Stimulated activated naive CD4-positive, alpha-beta T cell treated with Interleukin-2 at 50 U/mL for 16 hours (primary cell): Measurements from ENCODE around the gene CALML4.
"Not testable (repeated sequence)": the region's sequence is repeated elsewhere in the genome, so short reads cannot be mapped to it uniquely, and the experiment has no call there.

ENCODE experiments used
- DNase-seq: peaks from one replicate; lab custom pipeline; 2025; lab: John Stamatoyannopoulos, UW

CALML4 gene

DNA sequence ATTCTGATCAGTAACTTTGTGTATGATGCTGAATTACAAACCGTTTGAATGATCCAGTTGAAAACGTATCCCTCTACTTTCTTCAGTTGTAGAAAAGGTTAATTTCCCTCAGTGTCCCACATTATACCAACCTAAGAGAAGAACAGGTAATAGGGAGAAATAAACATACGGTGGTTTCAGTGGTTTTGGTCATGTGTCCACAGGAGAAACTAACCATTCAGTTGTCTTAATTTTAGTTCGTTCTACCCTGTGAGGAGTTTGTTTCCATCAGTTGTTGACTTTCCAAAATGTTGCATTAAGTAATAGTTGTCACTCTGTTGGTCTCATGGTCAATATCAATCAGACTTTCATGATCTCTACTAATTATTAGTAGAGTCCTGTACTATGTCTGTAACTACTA lies 15.1 kb downstream of the CALML4 start:
- no peak for DNase-seq

DNA sequence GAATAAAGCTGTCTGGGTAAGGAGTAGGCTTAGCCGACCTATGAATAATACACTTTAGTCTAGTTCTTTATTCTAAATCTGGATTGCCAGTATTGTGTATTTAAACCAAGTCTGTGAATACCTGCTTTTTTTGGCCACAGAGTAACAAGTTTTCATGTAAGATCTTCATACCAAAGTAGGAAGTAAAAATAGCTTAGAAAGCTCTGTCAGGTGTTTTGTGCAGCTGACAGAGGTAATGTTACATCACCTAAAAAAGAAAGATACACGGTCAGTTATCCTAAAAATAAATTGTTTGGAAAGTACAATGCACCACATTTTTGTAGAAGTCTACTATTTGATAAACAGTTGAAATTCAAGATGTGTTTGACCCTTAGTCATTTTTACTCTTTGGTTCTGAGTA lies 16.5 kb downstream of the CALML4 start:
- DNase-seq: no peak

DNA sequence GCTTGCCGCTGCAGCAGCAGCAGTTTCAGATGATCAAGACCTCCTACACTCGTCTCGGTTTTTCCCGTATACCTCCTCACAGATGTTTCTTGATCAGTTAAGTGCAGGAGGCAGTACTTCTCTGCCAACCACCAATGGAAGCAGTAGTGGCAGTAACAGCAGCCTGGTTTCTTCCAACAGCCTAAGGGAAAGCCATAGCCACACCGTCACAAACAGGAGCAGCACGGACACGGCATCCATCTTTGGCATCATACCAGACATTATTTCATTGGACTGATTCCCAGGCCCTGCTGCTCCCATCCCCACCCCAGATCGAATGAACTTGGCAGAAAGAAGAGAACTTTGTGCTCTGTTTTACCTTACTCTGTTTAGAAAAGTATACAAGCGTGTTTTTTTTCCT lies 17.6 kb downstream of the CALML4 start:
- no peak for DNase-seq

DNA sequence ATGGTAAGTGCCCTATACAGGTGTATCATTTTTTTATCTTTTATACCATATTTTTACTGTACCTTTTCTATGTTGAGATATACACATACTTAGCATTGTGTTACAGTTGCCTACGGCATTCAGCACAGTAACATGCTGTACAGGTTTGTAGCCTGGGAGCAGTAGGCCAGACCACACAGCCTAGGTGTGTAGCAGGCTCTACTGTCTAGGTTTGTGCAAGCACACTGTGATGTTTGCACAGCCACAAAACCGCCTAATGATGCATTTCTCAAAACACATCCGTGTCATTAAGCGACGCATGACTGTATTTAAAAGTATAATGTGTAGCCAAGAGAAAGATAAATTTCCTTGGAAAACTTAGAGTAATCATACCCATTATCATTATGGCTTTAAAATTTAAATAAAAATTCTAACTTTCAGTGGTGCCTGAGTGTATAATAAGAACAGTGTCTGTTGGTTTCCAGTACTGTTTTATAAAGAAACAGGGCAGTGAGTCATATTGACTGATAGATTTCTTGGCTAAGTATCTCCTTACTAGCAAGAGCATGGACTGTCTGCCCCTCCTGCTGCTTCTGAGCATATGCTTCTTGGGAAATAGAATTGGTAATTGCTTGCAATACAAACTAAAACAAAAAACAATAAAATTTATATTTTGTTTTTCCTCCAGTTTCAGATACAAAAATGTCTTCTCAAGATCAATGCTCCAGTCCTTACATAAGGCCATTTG lies 18.3 kb downstream of the CALML4 start:
- DNase-seq: no peak

DNA sequence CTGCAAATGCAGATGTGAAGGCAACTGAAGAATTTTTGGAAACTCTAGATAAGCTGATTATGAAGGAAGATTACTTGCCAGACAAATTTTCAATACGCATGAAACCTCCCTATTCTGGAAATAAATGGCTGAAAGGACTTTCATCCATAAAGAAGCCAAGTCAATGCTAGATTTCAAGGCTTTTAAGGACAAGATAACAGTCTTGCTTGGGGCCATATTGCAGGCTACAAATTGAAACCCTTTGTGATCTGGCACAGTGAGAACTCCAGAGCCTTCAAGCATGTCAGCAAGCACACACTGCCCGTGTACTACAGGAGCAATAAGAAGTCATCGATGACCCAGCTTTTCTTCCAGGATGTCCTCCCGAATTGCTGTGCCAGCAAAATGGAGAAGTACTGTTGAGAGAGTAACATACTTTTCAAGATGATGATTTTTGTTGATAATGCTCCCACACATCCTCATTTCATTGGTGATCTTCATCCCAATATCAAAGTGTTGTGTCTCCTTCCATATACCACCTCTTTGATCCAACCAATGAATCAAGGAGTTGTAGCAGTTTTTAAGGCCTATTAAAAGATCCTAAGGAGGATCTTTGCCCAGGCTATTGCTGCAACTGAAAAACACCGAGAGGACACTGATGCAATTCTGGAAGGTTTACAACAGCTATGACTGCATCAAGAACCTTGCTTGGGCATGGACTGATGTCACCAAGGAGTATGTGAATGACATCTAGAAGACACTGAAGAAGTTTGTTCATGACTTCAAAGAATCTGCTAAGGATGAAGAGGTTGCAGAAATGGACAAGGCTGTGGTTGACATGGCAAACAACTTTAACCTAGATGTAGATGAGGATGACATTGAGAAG lies 20.3 kb downstream of the CALML4 start:
- no peak for DNase-seq

DNA sequence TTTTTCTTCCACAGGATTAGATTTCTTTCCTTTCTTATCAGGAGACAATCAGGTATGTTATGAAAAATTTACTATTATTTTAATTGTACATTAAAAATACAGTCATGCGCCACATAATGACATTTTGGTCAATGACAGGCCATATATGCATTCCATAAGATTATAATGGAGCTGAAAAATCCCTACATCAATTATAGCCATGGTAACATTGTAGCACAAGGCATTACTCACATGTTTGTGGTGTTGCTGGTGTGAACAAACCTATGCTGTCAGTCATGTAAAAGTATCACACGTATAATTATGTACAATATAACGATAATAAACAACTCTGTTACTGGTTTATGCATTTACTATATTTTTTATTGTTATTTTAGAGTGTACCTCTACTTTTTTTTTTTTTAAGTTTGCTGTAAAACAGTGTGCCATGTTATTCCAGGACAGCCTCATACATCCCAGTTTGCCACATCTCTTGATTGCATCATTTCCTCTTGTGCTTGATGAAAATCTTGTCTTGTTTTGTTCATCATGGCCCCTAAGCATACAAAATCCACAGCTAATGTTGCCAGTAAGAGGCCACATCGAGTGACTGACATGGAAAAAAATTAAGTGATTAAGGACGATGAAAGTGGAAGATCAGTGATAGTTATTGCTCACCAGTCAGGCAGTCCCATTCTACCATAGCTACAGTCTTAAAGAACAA lies 21.4 kb downstream of the CALML4 start:
- DNase-seq: no peak

DNA sequence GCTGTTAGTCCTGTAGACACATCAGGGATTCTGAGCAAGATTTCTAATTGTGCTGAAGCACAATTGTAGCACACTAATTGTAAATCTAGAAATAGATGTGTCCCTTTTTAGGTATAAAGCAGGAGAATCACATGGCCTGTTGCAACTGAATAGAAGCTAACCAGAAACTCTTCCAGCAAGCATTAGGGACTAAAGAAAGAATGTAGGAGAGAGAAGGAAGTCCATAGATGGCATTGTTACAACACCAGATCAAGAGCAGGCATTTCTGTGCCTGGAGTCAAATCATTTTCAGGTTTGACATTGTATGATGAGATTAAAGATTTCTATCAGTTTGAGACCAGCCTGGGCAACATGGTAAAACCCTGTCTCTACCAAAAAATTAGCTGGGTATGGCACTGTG lies 27.4 kb downstream of the CALML4 start:
- no peak for DNase-seq

DNA sequence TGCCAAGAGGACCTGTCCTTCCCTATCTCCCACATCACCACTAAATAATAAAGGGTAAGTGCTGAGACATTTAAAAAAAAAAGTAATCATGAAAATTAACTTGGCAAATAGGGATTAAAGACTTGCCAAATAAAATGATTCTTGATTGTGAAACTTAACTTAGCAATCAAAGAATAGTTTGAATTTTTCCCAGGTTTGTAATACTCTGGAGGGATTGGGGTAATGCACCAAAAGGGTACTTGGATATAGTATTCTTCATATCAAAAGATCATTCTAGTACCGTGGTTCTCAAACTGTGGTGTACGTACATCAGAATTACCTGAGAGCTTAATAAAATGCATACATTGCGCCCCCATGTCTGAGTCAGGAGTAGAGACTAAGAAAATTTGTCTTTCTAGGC lies 28.5 kb downstream of the CALML4 start:
- no peak for DNase-seq

DNA sequence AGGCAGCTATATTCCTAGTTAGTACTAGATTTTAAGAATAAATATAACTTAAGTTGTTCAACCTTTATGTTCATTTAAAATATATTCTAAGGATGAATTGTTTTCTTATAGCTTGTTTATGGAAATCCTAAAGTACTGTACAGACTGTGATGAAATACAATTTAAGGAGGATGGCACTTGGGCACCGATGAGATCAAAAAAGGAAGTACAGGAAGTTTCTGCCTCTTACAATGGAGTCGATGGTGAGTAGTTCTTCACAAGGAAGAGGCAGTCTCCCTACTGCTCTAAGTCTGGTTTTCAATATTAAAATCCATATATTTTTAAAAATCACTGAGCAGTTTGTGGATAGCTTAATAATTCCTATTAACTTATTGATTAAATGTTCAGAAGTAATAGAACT lies 29.6 kb downstream of the CALML4 start:
- no peak for DNase-seq

DNA sequence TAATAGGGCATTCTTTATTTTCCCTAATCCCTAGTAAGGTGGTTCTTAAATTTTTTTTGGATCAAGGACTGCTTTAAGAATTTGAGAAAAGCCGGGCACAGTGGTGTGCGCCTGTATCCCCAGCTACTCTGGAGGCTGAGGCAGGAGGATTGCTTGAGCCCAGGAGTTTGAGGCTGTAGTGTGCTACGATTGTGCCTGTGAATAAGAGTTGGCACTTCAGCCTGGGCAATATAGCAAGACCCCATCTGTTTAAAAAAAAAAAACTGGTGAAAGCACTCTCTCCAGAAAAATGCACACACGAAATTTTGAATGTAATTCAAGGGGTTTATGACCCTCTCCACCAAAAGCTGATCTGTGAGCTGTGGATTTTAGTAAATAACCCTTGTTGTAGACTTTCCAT lies 32.0 kb downstream of the CALML4 start:
- DNase-seq: no peak

DNA sequence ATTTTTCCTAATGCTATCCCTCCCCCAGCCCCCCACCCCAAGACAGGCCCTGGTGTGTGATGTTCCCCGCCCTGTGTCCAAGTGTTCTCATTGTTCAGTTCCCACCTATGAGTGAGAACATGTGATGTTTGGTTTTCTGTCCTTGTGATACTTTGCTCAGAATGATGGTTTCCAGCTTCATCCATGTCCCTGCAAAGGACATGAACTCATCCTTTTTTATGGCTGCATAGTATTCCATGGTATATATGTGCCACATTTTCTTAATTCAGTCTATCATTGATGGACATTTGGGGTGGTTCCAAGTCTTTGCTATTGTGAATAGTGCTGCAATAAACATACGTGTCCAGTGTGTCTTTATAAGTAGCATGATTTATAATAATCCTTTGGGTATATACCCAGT lies 33.1 kb downstream of the CALML4 start:
- not testable (repeated sequence) for DNase-seq

DNA sequence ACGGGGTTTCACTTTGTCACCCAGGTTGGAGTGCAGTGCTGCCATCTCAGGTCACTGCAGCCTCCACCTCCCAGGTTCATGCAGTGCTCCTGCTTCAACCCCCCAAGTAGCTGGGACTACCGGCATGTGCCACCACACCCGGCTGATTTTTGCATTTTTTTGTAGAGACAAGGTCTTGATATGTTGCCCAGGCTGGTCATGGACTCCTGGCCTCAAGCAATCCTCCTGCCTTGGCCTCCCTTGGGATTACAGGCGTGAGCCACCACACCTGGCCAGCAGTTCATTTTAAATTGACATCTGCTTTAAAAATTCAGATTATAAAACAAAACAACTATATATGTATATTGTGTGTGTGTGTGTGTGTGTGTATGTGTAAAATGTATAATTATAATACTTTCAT lies 38.3 kb downstream of the CALML4 start:
- no peak for DNase-seq

DNA sequence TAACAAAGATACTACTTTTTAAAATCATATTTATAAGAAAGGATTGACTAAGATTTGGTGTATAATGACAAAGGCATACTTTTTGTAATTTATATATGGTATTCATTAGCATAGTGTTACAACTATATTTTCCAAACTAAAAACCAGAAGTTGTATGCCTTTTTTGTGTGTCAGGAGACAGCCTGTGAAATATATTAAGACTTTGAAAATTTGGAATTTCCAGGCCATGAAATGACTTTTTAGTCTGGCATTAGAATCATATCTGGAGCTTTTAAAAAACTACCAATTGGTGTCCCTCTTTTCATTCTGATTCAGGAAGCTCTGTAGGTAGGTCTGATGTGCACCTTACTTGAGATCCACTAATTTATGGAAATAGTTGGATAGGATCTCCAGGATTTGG lies 41.9 kb downstream of the CALML4 start:
- DNase-seq: no peak

DNA sequence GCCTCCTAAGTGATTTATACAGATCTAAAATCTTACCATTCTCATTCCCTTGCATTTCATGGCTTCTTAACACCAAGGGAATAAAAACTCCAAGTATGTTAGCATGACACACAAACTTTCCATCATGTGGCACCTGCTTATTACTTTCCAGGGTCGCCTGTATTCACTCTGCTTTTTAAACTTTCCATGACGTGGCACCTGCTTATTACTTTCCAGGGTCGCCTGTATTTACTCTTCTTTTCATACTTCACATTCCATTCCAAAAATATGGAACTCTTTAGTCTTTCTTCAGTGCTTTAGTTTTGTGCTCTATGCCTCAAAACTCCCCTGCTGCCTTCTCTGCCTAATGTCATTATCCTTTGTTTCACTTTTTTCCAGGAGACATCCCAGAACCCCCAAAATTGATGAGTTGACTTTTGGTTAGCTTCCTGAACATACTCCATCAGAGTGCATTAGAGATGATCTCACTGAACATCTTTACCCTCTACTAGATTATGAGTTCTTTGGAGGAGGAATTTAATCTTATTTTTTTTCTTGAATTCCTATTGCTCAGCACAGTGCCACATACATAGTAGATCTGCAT lies 47.0 kb downstream of the CALML4 start:
- no peak for DNase-seq

DNA sequence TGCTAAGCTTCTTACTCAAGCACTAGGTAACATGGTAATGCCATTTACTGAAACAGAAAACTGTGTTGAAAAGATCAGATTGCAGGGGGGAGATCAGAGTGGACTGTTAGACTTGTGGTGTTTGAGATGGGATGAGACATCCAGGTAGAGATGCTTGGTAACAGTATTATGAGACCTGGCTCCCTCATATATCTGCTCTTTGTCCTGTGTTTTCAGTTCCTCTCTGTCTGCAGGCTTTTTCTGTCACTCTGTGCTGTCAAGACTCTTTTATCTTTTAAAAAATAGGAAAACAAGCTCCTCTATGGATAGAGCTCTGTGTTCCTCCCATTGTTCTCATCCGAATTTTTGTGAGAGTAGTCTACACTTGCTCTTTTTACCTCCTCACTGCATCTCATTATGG lies 48.1 kb downstream of the CALML4 start:
- DNase-seq: no peak

DNA sequence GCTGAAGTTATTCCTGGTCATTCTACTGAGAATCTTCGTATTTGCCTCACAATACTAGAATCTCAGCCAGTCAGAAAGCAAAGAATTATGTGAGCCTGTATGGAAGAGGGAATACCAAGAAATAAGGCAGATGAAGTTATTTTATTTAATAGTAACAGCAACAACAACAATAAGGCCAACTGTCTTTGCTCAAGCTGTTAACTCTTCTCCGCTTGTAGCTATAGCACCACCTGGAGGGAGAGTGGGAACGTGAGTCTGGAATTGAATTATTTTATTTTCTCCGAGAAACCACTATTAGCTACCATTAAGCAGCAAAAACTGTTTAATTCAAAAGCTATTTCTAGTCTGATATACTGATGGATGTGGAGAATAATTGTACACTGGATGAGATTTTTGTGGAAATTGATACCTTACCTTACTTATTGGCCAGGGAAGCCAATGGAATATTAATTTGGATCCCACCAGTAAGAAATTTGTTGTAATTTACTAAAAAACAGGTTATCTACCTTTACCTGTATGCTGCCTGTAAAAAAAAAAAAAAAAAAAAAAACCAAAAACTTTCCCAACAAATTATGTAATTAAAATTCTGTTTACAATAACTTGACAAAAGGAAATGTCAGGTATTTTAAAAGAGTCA lies 50.1 kb downstream of the CALML4 start:
- no peak for DNase-seq

DNA sequence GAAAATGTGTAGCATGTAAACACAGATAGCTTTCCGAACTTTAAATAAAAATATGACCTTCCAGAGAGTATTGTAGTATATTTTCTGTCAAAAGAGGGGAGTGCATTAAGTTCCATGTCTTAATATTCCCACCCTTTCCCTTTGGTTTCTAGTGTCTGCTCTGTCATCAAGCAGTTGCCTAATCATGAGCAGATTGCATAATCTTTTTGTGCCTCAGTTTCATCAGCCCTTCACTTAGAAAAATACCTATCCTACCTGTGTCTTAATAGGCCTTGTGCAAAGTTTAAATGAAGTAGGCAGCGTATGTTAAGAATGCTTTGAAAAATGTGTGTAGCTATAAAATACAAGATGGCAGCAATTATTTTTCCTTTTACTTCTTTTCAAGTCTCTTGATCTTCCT lies 52.8 kb downstream of the CALML4 start:
- DNase-seq: no peak

DNA sequence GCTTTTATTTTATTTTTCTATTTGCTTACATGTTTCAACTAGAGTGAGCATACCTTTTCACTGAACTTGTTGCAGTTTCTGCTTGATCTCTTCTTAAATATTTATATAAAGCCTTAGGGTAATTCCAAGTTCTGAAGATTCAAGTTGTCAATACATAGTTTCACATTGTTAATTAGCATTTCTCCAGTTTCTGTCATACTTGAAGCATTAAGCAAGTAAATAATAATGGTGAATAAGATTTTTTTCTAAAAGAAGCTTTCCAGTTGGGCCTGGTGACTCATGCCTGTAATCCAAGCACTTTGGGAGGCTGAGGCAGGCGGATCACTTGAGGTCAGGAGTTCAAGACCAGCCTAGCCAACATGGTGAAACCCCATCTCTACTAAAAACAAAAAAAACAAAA lies 53.9 kb downstream of the CALML4 start:
- DNase-seq: no peak

DNA sequence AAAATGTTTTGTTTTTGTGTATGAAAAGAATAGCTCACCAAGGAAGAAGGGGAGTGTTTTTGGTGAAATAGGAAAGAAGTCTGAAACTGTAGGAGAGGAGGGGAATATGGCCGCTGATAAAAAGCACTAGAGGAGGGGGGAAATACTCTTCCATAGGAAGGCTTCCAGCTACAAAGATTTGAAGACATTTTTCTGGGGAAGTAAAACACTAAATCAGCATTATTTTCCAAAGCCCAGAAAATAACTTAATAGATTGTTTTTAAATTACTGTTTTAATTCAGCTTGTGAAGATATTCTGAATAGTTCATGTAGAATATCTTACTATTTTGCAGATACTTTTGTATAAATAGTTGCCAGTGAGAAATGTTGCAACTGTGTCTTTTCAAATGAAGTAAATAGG lies 54.9 kb downstream of the CALML4 start:
- no peak for DNase-seq

DNA sequence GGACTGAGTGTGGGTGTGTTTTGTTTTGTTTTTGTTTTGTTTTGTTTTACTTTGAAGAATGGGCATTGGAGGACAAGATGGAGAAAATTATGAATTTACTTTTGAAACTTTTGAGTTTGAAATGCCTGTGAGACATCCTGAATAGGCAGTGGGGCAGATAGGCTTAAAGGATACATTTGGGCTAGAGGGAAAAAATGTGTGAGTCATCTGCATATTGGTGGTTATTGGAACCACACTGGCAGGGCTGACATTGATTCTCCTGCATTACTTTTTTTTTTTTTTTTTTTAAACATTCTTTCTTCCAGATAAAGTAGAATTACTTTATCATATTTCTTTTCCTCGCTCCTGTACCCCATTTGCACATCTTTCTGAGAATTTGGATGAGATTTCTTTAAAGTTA lies 56.1 kb downstream of the CALML4 start:
- no peak for DNase-seq

DNA sequence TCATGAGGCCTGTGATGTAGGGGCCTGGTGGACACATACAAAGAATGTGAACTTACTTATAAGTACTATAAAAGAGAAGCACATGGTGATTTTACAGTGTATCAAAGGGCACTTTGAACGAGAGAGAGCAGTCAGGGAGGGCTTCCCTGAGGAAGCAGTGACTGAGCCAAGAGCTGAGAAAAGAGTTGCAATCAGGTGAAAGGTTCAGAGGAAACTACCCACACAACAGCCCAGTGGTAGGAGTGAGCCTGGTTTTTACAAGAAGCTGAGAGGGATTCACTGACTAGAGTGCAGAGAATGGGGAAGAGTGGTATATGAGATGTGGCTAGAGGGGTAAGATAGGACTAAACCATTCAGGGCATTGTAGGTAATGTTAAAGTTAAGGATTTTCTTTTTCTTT lies 57.1 kb downstream of the CALML4 start:
- no peak for DNase-seq

DNA sequence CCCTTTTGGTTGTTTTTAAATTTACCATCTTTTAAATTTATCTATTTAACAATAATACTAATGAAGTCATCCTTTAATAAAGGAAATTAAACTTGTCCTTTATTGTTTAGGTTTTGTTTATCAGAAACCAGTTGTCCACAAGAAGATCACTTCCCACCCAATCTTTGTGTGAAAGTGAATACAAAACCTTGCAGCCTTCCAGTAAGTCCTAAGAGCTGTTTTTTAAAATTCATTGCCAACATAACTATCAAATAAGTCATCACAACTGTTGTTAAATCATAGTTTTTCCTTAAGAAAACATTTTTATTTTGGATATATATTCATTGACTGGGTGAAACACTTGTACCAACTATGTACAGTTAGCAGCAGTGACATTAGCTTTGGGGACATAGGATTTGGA lies 59.4 kb downstream of the CALML4 start:
- no peak for DNase-seq
